Smooth muscle cell (in vitro differentiated cells): ENCODE results near the gene UMAD1. TPM values are rescaled to one million over a fixed set of nuclear protein-coding genes. Genes with fewer than 3 reads are reported as not detected.

Experiments
- DNase-seq: peaks from one replicate; lab custom pipeline; 2025; ENCODE audit not compliant: unreplicated experiment; lab: John Stamatoyannopoulos, UW
- H2AFZ ChIP-seq: fragments of 200-600 bp; sonication (generic); 2 replicates; pipeline ENCODE4 v1.6.0; 2016; ENCODE audit warnings: antibody characterized with exemption, low read depth, mild to moderate bottlenecking
- H3F3A ChIP-seq: fragments of 200-600 bp; sonication (generic); 2 replicates; pipeline ENCODE4 v1.6.0; 2017; ENCODE audit warnings: antibody characterized with exemption, low read depth
- H3K27ac ChIP-seq: fragments of 200-600 bp; sonication (generic); 2 replicates; pipeline ENCODE4 v1.5.1; 2016; ENCODE audit warnings: low read depth, mild to moderate bottlenecking
- H3K27me3 ChIP-seq: fragments of 200-600 bp; sonication (generic); 2 replicates; pipeline ENCODE4 v1.6.1; 2016; ENCODE audit warnings: low read depth, mild to moderate bottlenecking
- H3K36me3 ChIP-seq: fragments of 200-600 bp; sonication (generic); 2 replicates; pipeline ENCODE4 v1.5.1; 2016; ENCODE audit warnings: low read depth
- H3K4me1 ChIP-seq: fragments of 200-600 bp; sonication (generic); 2 replicates; pipeline ENCODE4 v1.5.1; 2016; ENCODE audit warnings: low read depth
- H3K4me2 ChIP-seq: fragments of 200-600 bp; sonication (generic); 2 replicates; pipeline ENCODE4 v1.6.0; 2016; ENCODE audit warnings: mild to moderate bottlenecking
- H3K4me3 ChIP-seq: fragments of 200-600 bp; sonication (generic); 2 replicates; pipeline ENCODE4 v1.5.1; 2016; ENCODE audit warnings: mild to moderate bottlenecking
- H3K79me2 ChIP-seq: fragments of 200-600 bp; sonication (generic); 2 replicates; pipeline ENCODE4 v1.6.0; 2016; ENCODE audit warnings: low read depth, mild to moderate bottlenecking
- H3K9ac ChIP-seq: fragments of 200-600 bp; sonication (generic); 2 replicates; pipeline ENCODE4 v1.6.0; 2016; ENCODE audit warnings: low read depth
- H3K9me3 ChIP-seq: fragments of 200-600 bp; sonication (generic); replicated peaks from 2 replicates; pipeline ENCODE4 v1.5.1; 2016; ENCODE audit warnings: low read depth
- H4K20me1 ChIP-seq: fragments of 200-600 bp; sonication (generic); 2 replicates; pipeline ENCODE4 v1.6.0; 2016; ENCODE audit warnings: low read depth
- WGBS: methylation state at CpG from one replicate; pipeline ENCODE4 v1.1.7; 2016; ENCODE audit warnings: low lambda C conversion rate; 5-methylcytosine and 5-hydroxymethylcytosine counted together
- polyA plus RNA-seq: library from polyadenylated mRNA; unstranded; fragments of >200 nt; fragmentation: Nextera tagmentation; extraction: Ambion mirVana; gene quantifications from 2 replicates; pipeline ENCODE4 v1.2.1, GENCODE V29; 2016
- total RNA-seq: library from RNA; depleted of rRNA; stranded (reverse); fragments of >200 nt; gene quantifications from 2 replicates; pipeline ENCODE4 v1.2.3, GENCODE V29; 2014
- TF ChIP-seq, protein P1 (sequence below): fragments of 200-600 bp; sonication (generic); IDR thresholded peaks from 2 replicates; pipeline ENCODE4 v1.5.1; 2017; ENCODE audit warnings: borderline replicate concordance, mild to moderate bottlenecking, antibody characterized with exemption; ENCODE audit not compliant: insufficient read depth, poor library complexity, severe bottlenecking

The UMAD1 gene
- total and polyA plus RNA-seq, 2 experiments from 2014 or later = 13.7 to 24.3 TPM

DNA sequence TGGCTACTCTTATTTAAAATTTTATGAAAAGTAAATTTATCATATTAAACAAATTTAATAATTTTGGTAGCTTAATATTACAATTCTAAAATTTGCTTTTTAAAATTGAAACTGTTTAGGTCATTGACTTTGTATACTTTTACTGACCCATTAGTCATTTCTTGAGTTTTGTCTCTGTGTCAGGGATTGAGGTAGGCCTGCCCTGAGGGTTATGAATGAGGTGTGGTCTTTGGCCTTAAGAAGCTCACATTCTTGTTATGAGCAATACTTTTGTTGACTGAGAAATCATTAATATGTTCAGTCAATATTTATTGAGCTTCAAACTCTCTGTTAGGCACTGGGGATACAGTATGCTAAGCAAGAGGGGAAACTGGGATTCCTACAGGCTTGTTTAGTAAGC, 124.9 kb downstream of the UMAD1 start:
- H3K27me3 ChIP-seq = no peaks in the 10 kb centered on the region
- no peak overlapping the region for H3K4me2 ChIP-seq
- H3K4me1 ChIP-seq = peaks cover 12% of the 10 kb centered on the region
- no peak overlapping the region for H3K9ac ChIP-seq
- no peaks in the 10 kb centered on the region for H3K9me3 ChIP-seq
- no peak for DNase-seq
- no peak overlapping the region for H3K4me3 ChIP-seq
- no peak overlapping the region for H3K27ac ChIP-seq
- peaks cover 13% of the 10 kb centered on the region for H3F3A ChIP-seq
- H3K79me2 ChIP-seq = peaks cover 3% of the 10 kb centered on the region
- H2AFZ ChIP-seq = no peak overlapping the region
- H4K20me1 ChIP-seq = no peaks in the 10 kb centered on the region
- TF ChIP-seq, protein P1, sequence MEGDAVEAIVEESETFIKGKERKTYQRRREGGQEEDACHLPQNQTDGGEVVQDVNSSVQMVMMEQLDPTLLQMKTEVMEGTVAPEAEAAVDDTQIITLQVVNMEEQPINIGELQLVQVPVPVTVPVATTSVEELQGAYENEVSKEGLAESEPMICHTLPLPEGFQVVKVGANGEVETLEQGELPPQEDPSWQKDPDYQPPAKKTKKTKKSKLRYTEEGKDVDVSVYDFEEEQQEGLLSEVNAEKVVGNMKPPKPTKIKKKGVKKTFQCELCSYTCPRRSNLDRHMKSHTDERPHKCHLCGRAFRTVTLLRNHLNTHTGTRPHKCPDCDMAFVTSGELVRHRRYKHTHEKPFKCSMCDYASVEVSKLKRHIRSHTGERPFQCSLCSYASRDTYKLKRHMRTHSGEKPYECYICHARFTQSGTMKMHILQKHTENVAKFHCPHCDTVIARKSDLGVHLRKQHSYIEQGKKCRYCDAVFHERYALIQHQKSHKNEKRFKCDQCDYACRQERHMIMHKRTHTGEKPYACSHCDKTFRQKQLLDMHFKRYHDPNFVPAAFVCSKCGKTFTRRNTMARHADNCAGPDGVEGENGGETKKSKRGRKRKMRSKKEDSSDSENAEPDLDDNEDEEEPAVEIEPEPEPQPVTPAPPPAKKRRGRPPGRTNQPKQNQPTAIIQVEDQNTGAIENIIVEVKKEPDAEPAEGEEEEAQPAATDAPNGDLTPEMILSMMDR = no peak
- H3K36me3 ChIP-seq = no peaks in the 10 kb centered on the region

- TF ChIP-seq, protein P1 = no peak
- Histone ChIP-seq H3K9ac (no peak overlapping the region), H3K4me2 (no peak overlapping the region), H3K27me3 (no peaks in the 10 kb centered on the region), H4K20me1 (no peaks in the 10 kb centered on the region), H3K79me2 (peaks cover 3% of the 10 kb centered on the region), H2AFZ (no peak overlapping the region), H3F3A (peaks cover 6% of the 10 kb centered on the region), H3K27ac (no peak overlapping the region), H3K36me3 (no peaks in the 10 kb centered on the region), H3K9me3 (no peaks in the 10 kb centered on the region), H3K4me3 (no peak overlapping the region), H3K4me1 (peaks cover 14% of the 10 kb centered on the region)
- no peak for DNase-seq
These were observed 126.1 kb downstream of the UMAD1 start for GRCh38 chr7:7766671-7767070.

DNA sequence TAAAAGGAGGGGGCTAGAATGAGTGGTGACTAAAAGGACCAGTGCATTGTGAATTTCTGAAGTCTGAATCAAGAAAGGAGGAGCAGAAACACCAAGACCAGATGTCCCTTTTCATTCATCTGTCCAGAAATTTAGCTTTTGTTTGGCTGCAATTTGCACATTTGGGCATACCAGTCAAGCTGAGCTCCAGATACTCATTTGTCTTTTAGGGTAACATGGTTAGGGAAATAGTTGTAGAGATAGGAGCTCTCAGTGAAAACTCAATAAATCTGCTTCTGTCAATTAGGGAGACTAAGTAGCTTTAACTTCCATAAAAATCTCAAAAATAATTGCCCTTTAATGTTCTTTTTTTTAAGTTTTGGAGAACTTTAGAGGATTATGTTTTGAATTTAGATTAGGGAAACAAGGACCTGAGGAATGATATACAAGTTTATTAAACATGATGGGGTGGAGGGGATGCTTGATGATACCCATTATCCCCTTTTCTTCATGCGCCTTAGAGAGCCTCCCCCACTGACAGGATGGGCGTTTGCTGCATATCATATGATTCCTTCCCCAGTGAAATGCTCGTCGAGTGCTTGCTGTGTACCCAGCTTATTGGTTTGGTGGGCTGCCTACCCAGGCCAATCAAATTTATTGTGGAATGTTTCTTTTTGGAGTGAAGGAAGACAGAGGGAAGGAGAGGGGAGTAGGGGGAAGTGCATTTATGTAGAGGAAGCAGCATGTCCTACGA, 128.6 kb downstream of the UMAD1 start:
- H4K20me1 ChIP-seq = no peaks in the 10 kb centered on the region
- H2AFZ ChIP-seq = no peak overlapping the region
- TF ChIP-seq, protein P1 = no peak
- no peak overlapping the region for H3K27ac ChIP-seq
- peak overlapping the region; percentile 71 for H3K4me2 ChIP-seq
- no peak for DNase-seq
- H3K4me1 ChIP-seq = peaks cover 7% of the 10 kb centered on the region
- WGBS = 88% methylated on average over 5 of the region's 5 CpGs
- no peak overlapping the region for H3K4me3 ChIP-seq
- H3K79me2 ChIP-seq = no peaks in the 10 kb centered on the region
- no peaks in the 10 kb centered on the region for H3K27me3 ChIP-seq
- H3F3A ChIP-seq = no peaks in the 10 kb centered on the region
- H3K9ac ChIP-seq = no peak overlapping the region
- H3K9me3 ChIP-seq = no peaks in the 10 kb centered on the region
- no peaks in the 10 kb centered on the region for H3K36me3 ChIP-seq
